ENCODE results near the gene PATJ. TPM values are rescaled to one million over a fixed set of nuclear protein-coding genes. Genes with fewer than 3 reads are reported as not detected.
"Not testable (repeated sequence)": the region's sequence is repeated elsewhere in the genome, so short reads cannot be mapped to it uniquely, and the experiment has no call there.

Gene PATJ
- total and polyA plus RNA-seq, 8 donors = 9.1 to 195 (median 68.0) TPM

- intact Hi-C loops (cut with DNase I; ENCODE audit: low total_unique reads) = no loop called here
- Histone ChIP-seq H3K9me3 (no peaks in the 10 kb centered on the region), H3K4me3 (no peak overlapping the region), H3K36me3 (peaks cover 16 to 80% (median 69%) of the 10 kb centered on the region in 4 donors), H3K27me3 (no peaks in the 10 kb centered on the region), H3K27ac (no peak overlapping the region), H3K4me1 (no peaks in the 10 kb centered on the region)
- TF ChIP-seq CTCF (IDR thresholded peaks at IDR 0.05) (no peak), POLR2AphosphoS5 (IDR thresholded peaks at IDR 0.05) (no peak), EP300 (IDR thresholded peaks at IDR 0.05) (no peak), POLR2A (IDR thresholded peaks at IDR 0.05) (no peak)
- DNase-seq = no peak
- WGBS, 5 donors = 82 to 91% (median 87%) methylated on average over 10 of the region's 10 CpGs
These were observed 54.9 kb downstream of the PATJ start for GRCh38 chr1:61797045-61797755.

- H3K27ac ChIP-seq; H3K9me3 ChIP-seq; DNase-seq; H3K4me1 ChIP-seq; H3K4me3 ChIP-seq; intact Hi-C loops (cut with DNase I; ENCODE audit: low total_unique reads); H3K27me3 ChIP-seq: not testable (repeated sequence)
- peaks cover 17 to 88% (median 69%) of the 10 kb centered on the region in 4 donors for H3K36me3 ChIP-seq
- WGBS, 5 donors = 95 to 100% (median 97%) methylated on average over 1 of the region's 1 CpG
These were observed 58.8 kb downstream of the PATJ start for GRCh38 chr1:61801047-61801446.

GRCh38 chr1:61807606-61808140 is 65.4 kb downstream of the PATJ start:
- Histone ChIP-seq H3K27ac (no peak overlapping the region), H3K9me3 (no peaks in the 10 kb centered on the region), H3K4me1 (no peaks in the 10 kb centered on the region), H3K36me3 (peaks cover 0 to 64% (median 62%) of the 10 kb centered on the region in 4 donors), H3K27me3 (no peaks in the 10 kb centered on the region), H3K4me3 (no peak overlapping the region)
- no peak for TF ChIP-seq CTCF (IDR thresholded peaks at IDR 0.05)
- no peak for TF ChIP-seq EP300 (IDR thresholded peaks at IDR 0.05)
- TF ChIP-seq POLR2AphosphoS5 (IDR thresholded peaks at IDR 0.05) = no peak
- TF ChIP-seq POLR2A (IDR thresholded peaks at IDR 0.05) = no peak
- WGBS, 5 donors = 83 to 92% (median 88%) methylated on average over 4 of the region's 4 CpGs
- intact Hi-C loops (cut with DNase I; ENCODE audit: low total_unique reads) = no loop called here
- DNase-seq = peak in 1 of 2 donors; percentile 8

GRCh38 chr1:61808321-61808720 is 66.0 kb downstream of the PATJ start:
- H3K27ac ChIP-seq = no peak overlapping the region
- H3K4me3 ChIP-seq = no peak overlapping the region
- no peaks in the 10 kb centered on the region for H3K4me1 ChIP-seq
- WGBS, 5 donors = 96 to 97% (median 96%) methylated on average over 4 of the region's 4 CpGs
- no peak for DNase-seq
- peaks cover 0 to 61% (median 59%) of the 10 kb centered on the region in 4 donors for H3K36me3 ChIP-seq
- TF ChIP-seq EP300 (IDR thresholded peaks at IDR 0.05) = no peak
- TF ChIP-seq CTCF (IDR thresholded peaks at IDR 0.05) = no peak
- TF ChIP-seq POLR2AphosphoS5 (IDR thresholded peaks at IDR 0.05) = no peak
- TF ChIP-seq POLR2A (IDR thresholded peaks at IDR 0.05) = no peak
- intact Hi-C loops (cut with DNase I; ENCODE audit: low total_unique reads) = no loop called here
- H3K9me3 ChIP-seq = no peaks in the 10 kb centered on the region
- no peaks in the 10 kb centered on the region for H3K27me3 ChIP-seq

GRCh38 chr1:61808968-61809367 is 66.7 kb downstream of the PATJ start:
- no peaks in the 10 kb centered on the region for H3K27me3 ChIP-seq
- H3K4me1 ChIP-seq = no peaks in the 10 kb centered on the region
- peak in 1 of 2 donors; percentile 9 for DNase-seq
- H3K27ac ChIP-seq = no peak overlapping the region
- intact Hi-C loops (cut with DNase I; ENCODE audit: low total_unique reads) = no loop called here
- H3K36me3 ChIP-seq = peaks cover 0 to 60% (median 55%) of the 10 kb centered on the region in 4 donors
- no peaks in the 10 kb centered on the region for H3K9me3 ChIP-seq
- TF ChIP-seq POLR2A (IDR thresholded peaks at IDR 0.05) = no peak
- no peak for TF ChIP-seq CTCF (IDR thresholded peaks at IDR 0.05)
- TF ChIP-seq EP300 (IDR thresholded peaks at IDR 0.05) = no peak
- no peak for TF ChIP-seq POLR2AphosphoS5 (IDR thresholded peaks at IDR 0.05)
- H3K4me3 ChIP-seq = no peak overlapping the region
- 51 to 60% (median 56%) methylated on average over 4 of the region's 4 CpGs for WGBS, 5 donors

All from stomach (tissue), 9 donors.